Measurements from ENCODE around the gene CGRRF1. TPM values are rescaled to one million over a fixed set of nuclear protein-coding genes. Genes with fewer than 3 reads are reported as not detected.

The CGRRF1 gene
- total and polyA plus RNA-seq, 9 of the 15 experiments (the other 6 are each of a cell fraction or from before 2014, with no cell fraction given), result 2.8 to 15.8 (median 4.6) TPM

DNA sequence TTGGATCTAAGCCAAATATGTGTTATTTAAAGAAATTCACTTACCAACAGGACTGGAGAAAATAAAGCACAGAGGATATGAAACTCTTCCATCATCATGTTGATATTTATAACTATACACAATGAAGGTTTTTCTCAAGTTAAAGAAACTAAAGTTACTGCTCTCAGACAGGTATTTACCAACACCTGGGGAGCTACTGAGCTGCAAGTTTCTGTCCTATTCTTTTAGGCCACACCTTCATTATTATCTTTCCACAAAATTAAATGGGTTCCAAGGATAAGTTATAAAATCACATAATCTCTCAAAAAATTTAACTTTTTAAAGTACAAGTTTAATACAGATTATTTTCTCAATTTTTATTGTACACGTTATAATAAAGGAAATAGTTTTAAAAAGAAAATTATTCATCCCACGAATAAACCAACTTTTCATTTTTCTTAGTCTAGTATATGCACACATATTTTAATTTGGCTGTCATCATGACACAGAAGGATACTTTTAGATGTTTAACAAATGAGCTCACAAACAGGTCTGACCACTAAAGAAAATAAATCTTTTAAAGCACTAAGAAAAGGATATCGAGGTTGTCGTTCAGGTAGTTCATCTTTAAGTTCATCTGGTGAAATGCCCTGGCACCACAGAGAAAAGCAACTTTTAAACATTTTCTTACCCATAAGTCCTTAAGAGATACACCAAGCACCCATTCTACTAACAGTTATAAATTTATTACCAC is 28.7 kb upstream of the CGRRF1 start:
- FAIRE-seq (no peak), DNase-seq (ENCODE audit: extremely low read depth in 1 of 4, low spot score in 3 of 4) (no peak), ATAC-seq (no peak)
- intact Hi-C loops (cut with micrococcal nuclease) (no loop called here), in situ Hi-C loops (cut with MboI) (no loop called here)
- TF ChIP-seq NFIC (IDR thresholded peaks at IDR 0.05), result 0 out of 2 replicates have a peak, but pooled peaks have one; percentile 38
- TF ChIP-seq ZNF785 (CRISPR knock-in tag; IDR thresholded peaks at IDR 0.05), result no peak
- Histone ChIP-seq H3K27me3 (ENCODE audit: control insufficient read depth in 2 of 2, insufficient read depth in 2 of 2, low read length in 2 of 2) (no peaks in the 10 kb centered on the region), H3K79me2 (ENCODE audit: control insufficient read depth, insufficient read depth, low read length) (peaks cover 12% of the 10 kb centered on the region; the same call in 2 of the 3 replicates), H3K4me2 (ENCODE audit: insufficient read depth, low read length) (no peak overlapping the region), H3K36me3 (ENCODE audit: control insufficient read depth, insufficient read depth, low read length) (peaks cover 51% of the 10 kb centered on the region; the same call in 2 of the 3 replicates), H3K4me3 (no peak overlapping the region), H3K9me1 (ENCODE audit: control insufficient read depth, insufficient read depth, low read length) (no peaks in the 10 kb centered on the region), H3K9me3 (replicated peaks; ENCODE audit: control insufficient read depth, insufficient read depth, low read depth, low read length) (no peaks in the 10 kb centered on the region), H2AFZ (ENCODE audit: low read depth, low read length) (no peak overlapping the region), H4K20me1 (replicated peaks; ENCODE audit: control insufficient read depth, insufficient read depth, low read length) (no peaks in the 10 kb centered on the region), H3K27ac (ENCODE audit: extremely low read depth, low read depth, low read length) (no peak overlapping the region), H3K4me1 (replicated peaks in 1 of 2; ENCODE audit: control insufficient read depth in 2 of 2, insufficient read depth in 2 of 2, low read length in 2 of 2) (no peaks in the 10 kb centered on the region), H3K9ac (ENCODE audit: insufficient read depth in 1 of 2, low read depth in 2 of 2, low read length in 2 of 2) (no peak overlapping the region)
- 92% methylated on average over 4 of the region's 4 CpGs for WGBS (ENCODE audit: insufficient coverage, low coverage, missing lambda C conversion rate)
- BruUV-seq (replicated peaks), result no TSS peak
- CTCF ChIA-PET (ENCODE audit: low intra/inter-chr PET ratio), result no interaction called here
- POLR2A ChIA-PET, result no interaction called here

DNA sequence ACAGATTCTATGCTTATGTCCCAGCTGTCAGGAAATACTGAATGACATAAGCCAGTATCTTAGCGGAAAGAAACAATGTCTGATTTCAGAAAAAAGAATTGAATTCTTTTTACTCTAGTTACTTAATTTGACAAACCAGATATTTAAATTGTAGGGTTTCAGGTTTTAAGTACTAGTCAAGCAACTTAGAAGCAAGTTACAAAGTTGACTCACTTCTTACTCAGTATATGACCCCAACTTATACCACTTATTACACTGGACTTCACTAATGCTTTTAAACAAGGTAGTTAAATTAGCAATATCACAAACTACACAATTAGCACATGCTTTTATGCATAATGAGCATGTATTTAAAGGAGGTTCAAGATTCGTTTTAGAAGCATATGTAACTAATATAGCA is 28.0 kb upstream of the CGRRF1 start:
- no peak overlapping the region for H3K27ac ChIP-seq (ENCODE audit: extremely low read depth, low read depth, low read length)
- peaks cover 51% of the 10 kb centered on the region; the same call in 2 of the 3 replicates for H3K36me3 ChIP-seq (ENCODE audit: control insufficient read depth, insufficient read depth, low read length)
- DNase-seq (ENCODE audit: extremely low read depth in 1 of 4, low spot score in 3 of 4) (no peak), ATAC-seq (no peak), FAIRE-seq (no peak)
- intact Hi-C loops (cut with micrococcal nuclease), result no loop called here
- no peaks in the 10 kb centered on the region for H3K9me3 ChIP-seq (replicated peaks; ENCODE audit: control insufficient read depth, insufficient read depth, low read depth, low read length)
- in situ Hi-C loops (cut with MboI), result no loop called here
- H3K27me3 ChIP-seq (ENCODE audit: control insufficient read depth in 2 of 2, insufficient read depth in 2 of 2, low read length in 2 of 2), result no peaks in the 10 kb centered on the region
- H3K4me1 ChIP-seq (replicated peaks in 1 of 2; ENCODE audit: control insufficient read depth in 2 of 2, insufficient read depth in 2 of 2, low read length in 2 of 2), result no peaks in the 10 kb centered on the region; a peak in 1 of 5 replicates
- no peaks in the 10 kb centered on the region for H4K20me1 ChIP-seq (replicated peaks; ENCODE audit: control insufficient read depth, insufficient read depth, low read length)
- 85% methylated on average over 2 of the region's 2 CpGs for WGBS (ENCODE audit: insufficient coverage, low coverage, missing lambda C conversion rate)
- peaks cover 18% of the 10 kb centered on the region for H3K79me2 ChIP-seq (ENCODE audit: control insufficient read depth, insufficient read depth, low read length)
- H3K4me3 ChIP-seq, result no peak overlapping the region
- POLR2A ChIA-PET, result no interaction called here
- no peak overlapping the region for H3K4me2 ChIP-seq (ENCODE audit: insufficient read depth, low read length)
- no TSS peak for BruUV-seq (replicated peaks)
- no peaks in the 10 kb centered on the region for H3K9me1 ChIP-seq (ENCODE audit: control insufficient read depth, insufficient read depth, low read length)
- CTCF ChIA-PET (ENCODE audit: low intra/inter-chr PET ratio), result no interaction called here
- no peak overlapping the region for H2AFZ ChIP-seq (ENCODE audit: low read depth, low read length)
- no peak overlapping the region for H3K9ac ChIP-seq (ENCODE audit: insufficient read depth in 1 of 2, low read depth in 2 of 2, low read length in 2 of 2)
- TF ChIP-seq, protein P1, sequence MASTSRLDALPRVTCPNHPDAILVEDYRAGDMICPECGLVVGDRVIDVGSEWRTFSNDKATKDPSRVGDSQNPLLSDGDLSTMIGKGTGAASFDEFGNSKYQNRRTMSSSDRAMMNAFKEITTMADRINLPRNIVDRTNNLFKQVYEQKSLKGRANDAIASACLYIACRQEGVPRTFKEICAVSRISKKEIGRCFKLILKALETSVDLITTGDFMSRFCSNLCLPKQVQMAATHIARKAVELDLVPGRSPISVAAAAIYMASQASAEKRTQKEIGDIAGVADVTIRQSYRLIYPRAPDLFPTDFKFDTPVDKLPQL (IDR thresholded peaks at IDR 0.05; ENCODE audit: extremely low read depth, insufficient read length), result no peak
- TF ChIP-seq, protein P2, sequence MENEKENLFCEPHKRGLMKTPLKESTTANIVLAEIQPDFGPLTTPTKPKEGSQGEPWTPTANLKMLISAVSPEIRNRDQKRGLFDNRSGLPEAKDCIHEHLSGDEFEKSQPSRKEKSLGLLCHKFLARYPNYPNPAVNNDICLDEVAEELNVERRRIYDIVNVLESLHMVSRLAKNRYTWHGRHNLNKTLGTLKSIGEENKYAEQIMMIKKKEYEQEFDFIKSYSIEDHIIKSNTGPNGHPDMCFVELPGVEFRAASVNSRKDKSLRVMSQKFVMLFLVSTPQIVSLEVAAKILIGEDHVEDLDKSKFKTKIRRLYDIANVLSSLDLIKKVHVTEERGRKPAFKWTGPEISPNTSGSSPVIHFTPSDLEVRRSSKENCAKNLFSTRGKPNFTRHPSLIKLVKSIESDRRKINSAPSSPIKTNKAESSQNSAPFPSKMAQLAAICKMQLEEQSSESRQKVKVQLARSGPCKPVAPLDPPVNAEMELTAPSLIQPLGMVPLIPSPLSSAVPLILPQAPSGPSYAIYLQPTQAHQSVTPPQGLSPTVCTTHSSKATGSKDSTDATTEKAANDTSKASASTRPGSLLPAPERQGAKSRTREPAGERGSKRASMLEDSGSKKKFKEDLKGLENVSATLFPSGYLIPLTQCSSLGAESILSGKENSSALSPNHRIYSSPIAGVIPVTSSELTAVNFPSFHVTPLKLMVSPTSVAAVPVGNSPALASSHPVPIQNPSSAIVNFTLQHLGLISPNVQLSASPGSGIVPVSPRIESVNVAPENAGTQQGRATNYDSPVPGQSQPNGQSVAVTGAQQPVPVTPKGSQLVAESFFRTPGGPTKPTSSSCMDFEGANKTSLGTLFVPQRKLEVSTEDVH (IDR thresholded peaks at IDR 0.05; ENCODE audit: low read depth, partially characterized antibody), result no peak
- TF ChIP-seq MEF2D (tag; conservative IDR thresholded peaks at IDR 0.05; ENCODE audit: low read depth) (no peak), KLF1 (tag; IDR thresholded peaks at IDR 0.05) (no peak), KLF10 (CRISPR knock-in tag; IDR thresholded peaks at IDR 0.05) (no peak), PTTG1 (tag; IDR thresholded peaks at IDR 0.05; ENCODE audit: low read depth) (no peak), ZNF644 (tag; IDR thresholded peaks at IDR 0.05; ENCODE audit: low read depth) (no peak), ZNF551 (CRISPR knock-in tag; IDR thresholded peaks at IDR 0.05) (no peak)
- TF ChIP-seq, protein P3, sequence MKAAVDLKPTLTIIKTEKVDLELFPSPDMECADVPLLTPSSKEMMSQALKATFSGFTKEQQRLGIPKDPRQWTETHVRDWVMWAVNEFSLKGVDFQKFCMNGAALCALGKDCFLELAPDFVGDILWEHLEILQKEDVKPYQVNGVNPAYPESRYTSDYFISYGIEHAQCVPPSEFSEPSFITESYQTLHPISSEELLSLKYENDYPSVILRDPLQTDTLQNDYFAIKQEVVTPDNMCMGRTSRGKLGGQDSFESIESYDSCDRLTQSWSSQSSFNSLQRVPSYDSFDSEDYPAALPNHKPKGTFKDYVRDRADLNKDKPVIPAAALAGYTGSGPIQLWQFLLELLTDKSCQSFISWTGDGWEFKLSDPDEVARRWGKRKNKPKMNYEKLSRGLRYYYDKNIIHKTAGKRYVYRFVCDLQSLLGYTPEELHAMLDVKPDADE (conservative IDR thresholded peaks at IDR 0.05; ENCODE audit: control insufficient read depth, low read depth, low read length), result no peak

Data from K562 (cell line).